GM12878 (cell line): ENCODE measurements around the gene THAP4.

ENCODE experiments used
- BHLHE40 ChIP-seq, 2 experiments: fragments of 450-650 bp in 1 of 2; IDR thresholded peaks; 2 replicates each; pipeline ENCODE4 v1.6.1; 2011 to 2017; ENCODE audit warnings: low read depth in 2 of 2, borderline replicate concordance in 1 of 2, improper control_type of control experiment in 1 of 2, low read length in 1 of 2, mild to moderate bottlenecking in 1 of 2
- CBX5 ChIP-seq: sonication (generic); IDR thresholded peaks from 2 replicates; pipeline ENCODE4 v1.6.1; 2016; ENCODE audit warnings: low read depth, moderate library complexity, mild to moderate bottlenecking, inconsistent platforms
- SP1 ChIP-seq: IDR thresholded peaks from one replicate; pipeline ENCODE4 v1.6.1; 2011; ENCODE audit warnings: low read depth, low read length
- TF ChIP-seq, protein P1 (sequence below), 3 experiments: IDR thresholded peaks in 2 of 3; conservative IDR thresholded peaks in 1 of 3; 2 replicates each; pipeline ENCODE4 v1.5.1; 2011; ENCODE audit warnings: low read depth in 3 of 3, low read length in 3 of 3, mild to moderate bottlenecking in 3 of 3, control low read depth in 2 of 3, moderate library complexity in 2 of 3, inconsistent platforms in 1 of 3, mixed read lengths in 1 of 3; ENCODE audit not compliant: control insufficient read depth in 2 of 3, insufficient read depth in 1 of 3; ENCODE audit errors: extremely low read depth in 1 of 3

DNA sequence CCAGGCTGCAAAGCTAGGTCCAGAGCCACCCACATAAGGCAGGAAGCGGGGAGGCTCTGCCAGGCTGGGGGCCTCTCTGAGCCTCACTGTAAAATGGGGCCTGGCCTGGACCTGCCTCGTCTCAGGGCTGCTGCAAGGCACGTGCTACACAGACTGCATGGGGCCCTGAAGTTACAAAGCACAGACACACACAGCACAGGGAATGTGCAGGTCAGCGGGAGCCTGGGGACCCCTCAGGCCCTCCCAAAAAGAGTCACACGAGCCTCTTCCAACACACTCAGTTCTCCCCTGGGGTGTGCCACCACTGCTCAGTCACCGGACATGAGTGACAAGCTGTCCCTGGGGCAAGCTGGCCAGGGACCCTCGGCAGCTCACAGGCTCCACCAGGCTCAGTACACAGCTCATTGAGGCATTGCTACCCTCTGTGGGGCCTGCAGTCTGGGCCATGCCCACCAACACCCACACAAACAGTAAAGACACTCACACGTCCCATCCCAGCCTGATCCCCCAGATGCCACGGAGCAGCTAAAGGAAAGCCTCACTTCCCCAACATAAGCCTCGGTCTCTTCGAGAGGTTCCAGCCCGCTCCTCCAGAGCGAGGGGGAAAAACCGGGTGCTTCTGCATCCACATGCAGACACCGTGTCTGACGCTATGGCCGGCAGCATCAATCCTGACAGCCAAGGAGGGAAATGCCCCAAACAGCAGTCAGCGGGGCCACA is 44.7 kb downstream of the THAP4 start:
- TF ChIP-seq, protein P1, sequence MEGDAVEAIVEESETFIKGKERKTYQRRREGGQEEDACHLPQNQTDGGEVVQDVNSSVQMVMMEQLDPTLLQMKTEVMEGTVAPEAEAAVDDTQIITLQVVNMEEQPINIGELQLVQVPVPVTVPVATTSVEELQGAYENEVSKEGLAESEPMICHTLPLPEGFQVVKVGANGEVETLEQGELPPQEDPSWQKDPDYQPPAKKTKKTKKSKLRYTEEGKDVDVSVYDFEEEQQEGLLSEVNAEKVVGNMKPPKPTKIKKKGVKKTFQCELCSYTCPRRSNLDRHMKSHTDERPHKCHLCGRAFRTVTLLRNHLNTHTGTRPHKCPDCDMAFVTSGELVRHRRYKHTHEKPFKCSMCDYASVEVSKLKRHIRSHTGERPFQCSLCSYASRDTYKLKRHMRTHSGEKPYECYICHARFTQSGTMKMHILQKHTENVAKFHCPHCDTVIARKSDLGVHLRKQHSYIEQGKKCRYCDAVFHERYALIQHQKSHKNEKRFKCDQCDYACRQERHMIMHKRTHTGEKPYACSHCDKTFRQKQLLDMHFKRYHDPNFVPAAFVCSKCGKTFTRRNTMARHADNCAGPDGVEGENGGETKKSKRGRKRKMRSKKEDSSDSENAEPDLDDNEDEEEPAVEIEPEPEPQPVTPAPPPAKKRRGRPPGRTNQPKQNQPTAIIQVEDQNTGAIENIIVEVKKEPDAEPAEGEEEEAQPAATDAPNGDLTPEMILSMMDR (IDR thresholded peaks at IDR 0.05 in 2 of 3, conservative IDR thresholded peaks at IDR 0.05 in 1 of 3; ENCODE audit: control insufficient read depth in 2 of 3, extremely low read depth in 1 of 3, insufficient read depth in 1 of 3, low read depth in 3 of 3, low read length in 3 of 3), result no peak
- no peak for TF ChIP-seq SP1
- TF ChIP-seq BHLHE40 (IDR thresholded peaks at IDR 0.05; ENCODE audit: borderline replicate concordance in 1 of 2, low read depth in 2 of 2, low read length in 1 of 2), result no peak
- no peak for TF ChIP-seq CBX5
